Cardiac septum (tissue), 1 donor: Measurements from ENCODE around the gene FXR1. TPM values are rescaled to one million over a fixed set of nuclear protein-coding genes. Genes with fewer than 3 reads are reported as not detected.
"Not testable (repeated sequence)": the region's sequence is repeated elsewhere in the genome, so short reads cannot be mapped to it uniquely, and the experiment has no call there.

Experiments
- DNase-seq: peaks from one replicate; pipeline ENCODE4 v3.0.0-alpha.2; 2020; ENCODE audit warnings: low spot score
- intact Hi-C: fragments of 100-400 bp; cut with DNase I; formaldehyde crosslinking; loops from one replicate; pipeline ENCODE4 v1.14.0; 2022
- long read RNA-seq: library from polyadenylated mRNA; unstranded; transcript quantifications from one replicate; pipeline ENCODE4 v2.0.0, GENCODE V29; 2021
- total RNA-seq: library from RNA; stranded (reverse); fragmentation: NEBNext Ultra II Directional; extraction: Animal tissue kit (Norgen Biotek cat#: 25700); gene quantifications from one replicate; pipeline ENCODE4 v1.2.1, GENCODE V29; 2021
- donor health status: DM: no; HTN: no; CAD: no.

The FXR1 gene
- total RNA-seq = 205 TPM
- long read RNA-seq, full-length matches to known transcripts = 6 of 71 reads
- long read RNA-seq, partial matches to known transcripts = 5 of 71 reads
- long read RNA-seq, other reads (novel, unspliced or antisense) = 60 of 71 reads

- DNase-seq = peak; percentile 96
- intact Hi-C loops = loop anchor here (1.0 to 10.0 kb wide), 2 partner anchors 77 to 308 kb away; partner anchors contain the start of genes DNAJC19 and TTC14
These were observed at the start of gene FXR1 for GRCh38 chr3:180912304-180913296. Gene FXR1, plus strand, starts transcription at chr3:180912670. Its CDS starts 16 bp downstream, at chr3:180912686.

GRCh38 chr3:180870008-180870699 is 42.3 kb upstream of the FXR1 start:
- DNase-seq = no peak
- intact Hi-C loops = no loop called here

GRCh38 chr3:180871901-180872300 is 40.6 kb upstream of the FXR1 start:
- DNase-seq = no peak
- intact Hi-C loops = no loop called here

- DNase-seq, intact Hi-C loops: not testable (repeated sequence)
These were observed 40.0 kb upstream of the FXR1 start for GRCh38 chr3:180872430-180872829.

- intact Hi-C loops = no loop called here
- no peak for DNase-seq
These were observed 37.3 kb upstream of the FXR1 start for GRCh38 chr3:180875124-180875698.

- intact Hi-C loops = no loop called here
- no peak for DNase-seq
These were observed 31.2 kb upstream of the FXR1 start for GRCh38 chr3:180881065-180881801.

- no peak for DNase-seq
- intact Hi-C loops = no loop called here
These were observed 30.4 kb upstream of the FXR1 start for GRCh38 chr3:180882115-180882514.

- no peak for DNase-seq
These were observed 23.4 kb upstream of the FXR1 start for GRCh38 chr3:180888992-180889560.

GRCh38 chr3:180898572-180898971 is 13.9 kb upstream of the FXR1 start:
- no peak for DNase-seq
- intact Hi-C loops = no loop called here

More at GRCh38 chr3:180888992-180889560, 23.4 kb upstream of the FXR1 start:
- intact Hi-C loops = no loop called here

- intact Hi-C loops = loop anchor here (10.0 kb wide), 1 partner anchor 305 kb away; the partner anchor contains the start of gene TTC14
- no peak for DNase-seq
These were observed 2.9 kb upstream of the FXR1 start for GRCh38 chr3:180909369-180910127.

GRCh38 chr3:180910823-180911222 is 1.6 kb upstream of the FXR1 start:
- no peak for DNase-seq
- intact Hi-C loops = loop anchor here (10.0 kb wide), 1 partner anchor 306 kb away; the partner anchor contains the start of gene TTC14

GRCh38 chr3:180911876-180912303 is 580 bp upstream of the FXR1 start:
- intact Hi-C loops = loop anchor here (1.0 to 10.0 kb wide), 2 partner anchors 77 to 307 kb away; partner anchors contain the start of genes DNAJC19 and TTC14
- DNase-seq = no peak

GRCh38 chr3:180913581-180914404 is 1.3 kb downstream of the FXR1 start:
- intact Hi-C loops = loop anchor here (10.0 kb wide), 1 partner anchor 309 kb away; the partner anchor contains the start of gene TTC14

GRCh38 chr3:180918542-180918941 is 6.1 kb downstream of the FXR1 start:
- DNase-seq = no peak
- intact Hi-C loops = loop anchor here (10.0 kb wide), 1 partner anchor 314 kb away; the partner anchor contains the start of gene TTC14

More at GRCh38 chr3:180913581-180914404, 1.3 kb downstream of the FXR1 start:
- DNase-seq = no peak

GRCh38 chr3:180922242-180922641 is 9.8 kb downstream of the FXR1 start:
- no peak for DNase-seq
- intact Hi-C loops = no loop called here

- intact Hi-C loops = no loop called here
- no peak for DNase-seq
These were observed 11.1 kb downstream of the FXR1 start for GRCh38 chr3:180923561-180923960.

GRCh38 chr3:180926526-180926925 is 14.1 kb downstream of the FXR1 start:
- no peak for DNase-seq
- intact Hi-C loops = no loop called here
